GM21529 (cell line): Measurements from ENCODE around the gene DRAM1.
A peak's percentile ranks its signal among the peaks of the same experiment; 100 is the strongest.

Experiments
- ATAC-seq: cut with Tn5 transposase; IDR thresholded peaks from one replicate; pipeline ENCODE4 v1.9.1; 2021; ENCODE audit not compliant: unreplicated experiment

Gene DRAM1

GRCh38 chr12:101939856-101940265 lies 62.5 kb downstream of the DRAM1 start:
- peak; percentile 22 for ATAC-seq

GRCh38 chr12:101940400-101940950 lies 63.1 kb downstream of the DRAM1 start:
- ATAC-seq = no peak

- ATAC-seq = peak; percentile 89
Measured at GRCh38 chr12:101941306-101942249, 64.2 kb downstream of the DRAM1 start.

- ATAC-seq = no peak
Measured at GRCh38 chr12:101942250-101942605, 64.8 kb downstream of the DRAM1 start.

GRCh38 chr12:101945369-101946232 lies 68.2 kb downstream of the DRAM1 start:
- no peak for ATAC-seq

GRCh38 chr12:101946233-101946611 lies 68.8 kb downstream of the DRAM1 start:
- ATAC-seq = no peak

- no peak for ATAC-seq
Measured at GRCh38 chr12:101947316-101947715, 69.9 kb downstream of the DRAM1 start.

GRCh38 chr12:101948365-101948764 lies 71.0 kb downstream of the DRAM1 start:
- no peak for ATAC-seq

GRCh38 chr12:101951002-101951670 lies 73.8 kb downstream of the DRAM1 start:
- peak; percentile 64 for ATAC-seq

- ATAC-seq = no peak
Measured at GRCh38 chr12:101954113-101954512, 76.7 kb downstream of the DRAM1 start.

- ATAC-seq = no peak
Measured at GRCh38 chr12:101954676-101955075, 77.3 kb downstream of the DRAM1 start.

- ATAC-seq = no peak
Measured at GRCh38 chr12:101957252-101957959, 80.0 kb downstream of the DRAM1 start.

- no peak for ATAC-seq
Measured at GRCh38 chr12:101959607-101960006, 82.2 kb downstream of the DRAM1 start.

- ATAC-seq = no peak
Measured at GRCh38 chr12:101962486-101962885, 85.1 kb downstream of the DRAM1 start.

- ATAC-seq = no peak
Measured at GRCh38 chr12:101963697-101964096, 86.3 kb downstream of the DRAM1 start.

- no peak for ATAC-seq
Measured at GRCh38 chr12:101966496-101966895, 89.1 kb downstream of the DRAM1 start.

GRCh38 chr12:101967506-101967905 lies 90.1 kb downstream of the DRAM1 start:
- ATAC-seq = no peak

GRCh38 chr12:101968770-101969169 lies 91.4 kb downstream of the DRAM1 start:
- no peak for ATAC-seq
